BLaER1 (cell line): ENCODE data around the gene TP53TG3F.
"Not testable (repeated sequence)": the region's sequence is repeated elsewhere in the genome, so short reads cannot be mapped to it uniquely, and the experiment has no call there.

Experiments
- H3K27ac ChIP-seq: shearing (Covaris generic); formaldehyde crosslinking; 2 replicates; pipeline ENCODE4 v1.8.1; 2022
- H3K27me3 ChIP-seq: shearing (Covaris generic); formaldehyde crosslinking; 2 replicates; pipeline ENCODE4 v1.8.1; 2022
- H3K36me3 ChIP-seq: shearing (Covaris generic); formaldehyde crosslinking; 2 replicates; pipeline ENCODE4 v1.8.1; 2022
- H3K4me1 ChIP-seq: shearing (Covaris generic); formaldehyde crosslinking; 2 replicates; pipeline ENCODE4 v1.8.1; 2022
- H3K4me2 ChIP-seq: shearing (Covaris generic); formaldehyde crosslinking; 2 replicates; pipeline ENCODE4 v1.8.1; 2022
- H3K4me3 ChIP-seq: shearing (Covaris generic); formaldehyde crosslinking; 2 replicates; pipeline ENCODE4 v1.8.1; 2022
- H3K9ac ChIP-seq: shearing (Covaris generic); formaldehyde crosslinking; 2 replicates; pipeline ENCODE4 v1.8.1; 2022
- H3K9me3 ChIP-seq: shearing (Covaris generic); formaldehyde crosslinking; 2 replicates; pipeline ENCODE4 v1.8.1; 2022
- H4K20me1 ChIP-seq: shearing (Covaris generic); formaldehyde crosslinking; 2 replicates; pipeline ENCODE4 v1.8.1; 2022

The TP53TG3F gene, protein sequence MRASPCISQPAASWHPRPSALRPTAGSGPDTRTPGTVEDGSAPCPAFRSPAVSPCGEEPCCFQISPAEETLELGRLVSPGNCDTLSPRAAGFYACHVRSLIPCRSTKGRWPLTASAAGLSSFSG

GRCh38 chr16:33459312-33459711 lies at the start of gene TP53TG3F:
Gene TP53TG3F, plus strand, starts transcription at chr16:33459612. Its CDS starts 68 bp downstream, at chr16:33459680.
- not testable (repeated sequence) for H3K9ac ChIP-seq, H3K4me2 ChIP-seq, H3K4me3 ChIP-seq, H4K20me1 ChIP-seq, H3K27me3 ChIP-seq, H3K27ac ChIP-seq, H3K36me3 ChIP-seq, H3K9me3 ChIP-seq, H3K4me1 ChIP-seq

DNA sequence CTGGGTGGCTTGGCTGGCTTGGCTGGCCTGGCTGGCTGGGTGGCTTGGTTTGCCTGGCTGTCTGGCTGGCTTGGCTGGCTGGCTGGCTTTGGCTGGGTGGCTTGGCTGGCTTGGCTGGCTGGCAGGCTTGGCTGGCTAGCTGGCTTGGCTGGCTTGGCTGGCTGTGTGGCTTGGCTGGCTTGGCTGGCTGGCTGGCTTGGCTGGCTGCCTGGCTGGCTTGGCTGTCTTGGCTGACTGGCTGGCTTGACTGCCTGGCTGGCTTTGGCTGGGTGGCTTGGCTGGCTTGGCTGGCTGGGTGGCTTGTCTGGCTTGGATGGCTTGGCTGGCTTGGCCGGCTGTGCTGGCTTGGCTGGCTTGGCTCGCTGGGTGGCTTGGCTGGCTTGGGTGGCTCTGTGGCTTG lies 32.2 kb downstream of the TP53TG3F start:
- not testable (repeated sequence) for H3K4me2 ChIP-seq, H3K36me3 ChIP-seq, H3K4me1 ChIP-seq, H4K20me1 ChIP-seq, H3K27me3 ChIP-seq, H3K9me3 ChIP-seq, H3K4me3 ChIP-seq, H3K9ac ChIP-seq, H3K27ac ChIP-seq

GRCh38 chr16:33507231-33507630 lies 47.8 kb downstream of the TP53TG3F start:
- H3K27ac ChIP-seq, H3K4me1 ChIP-seq, H3K9ac ChIP-seq, H3K27me3 ChIP-seq, H3K4me2 ChIP-seq, H3K36me3 ChIP-seq, H4K20me1 ChIP-seq, H3K9me3 ChIP-seq, H3K4me3 ChIP-seq: not testable (repeated sequence)

- not testable (repeated sequence) for H3K4me3 ChIP-seq, H3K27ac ChIP-seq, H3K4me1 ChIP-seq, H3K9ac ChIP-seq, H3K36me3 ChIP-seq, H4K20me1 ChIP-seq, H3K27me3 ChIP-seq, H3K4me2 ChIP-seq, H3K9me3 ChIP-seq
Observed at GRCh38 chr16:33509070-33509469, 49.7 kb downstream of the TP53TG3F start.

DNA sequence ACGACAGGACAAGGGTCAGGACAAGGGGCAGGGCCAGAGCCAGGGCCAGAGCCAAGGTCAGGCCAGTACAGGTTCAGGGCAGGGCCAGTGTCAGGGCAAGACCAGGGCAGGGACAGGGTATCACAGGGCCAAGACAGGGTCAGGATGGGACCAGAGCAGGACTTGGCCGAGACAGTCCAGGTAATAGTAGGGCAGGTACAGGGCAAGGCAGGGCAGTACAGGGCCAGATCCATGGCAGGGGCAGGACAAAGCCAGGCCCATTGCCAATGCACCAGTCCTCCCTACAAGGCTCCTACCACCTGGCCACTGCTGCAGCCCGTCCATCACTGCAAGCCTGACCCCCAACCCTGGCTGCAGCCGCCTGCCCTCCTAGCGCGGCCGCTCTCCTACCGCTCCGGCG lies 50.5 kb downstream of the TP53TG3F start:
- not testable (repeated sequence) for H3K4me2 ChIP-seq, H4K20me1 ChIP-seq, H3K36me3 ChIP-seq, H3K4me1 ChIP-seq, H3K9ac ChIP-seq, H3K9me3 ChIP-seq, H3K4me3 ChIP-seq, H3K27me3 ChIP-seq, H3K27ac ChIP-seq
